Prostate gland (tissue), 2 donors: ENCODE measurements around the gene MRPS27.

ENCODE experiments used
- POLR2A ChIP-seq: fragments of 450-650 bp; IDR thresholded peaks from one replicate; pipeline ENCODE4 v1.6.1; 2016; ENCODE audit warnings: antibody characterized with exemption, mild to moderate bottlenecking
- POLR2AphosphoS5 ChIP-seq: sonication (generic); formaldehyde crosslinking; IDR thresholded peaks from one replicate; pipeline ENCODE4 v1.6.1; 2017; ENCODE audit warnings: antibody characterized with exemption
- TF ChIP-seq, protein P1 (sequence below), 4 experiments: fragments of 200-600 bp in 2 of 4; fragments of 450-650 bp in 2 of 4; sonication (generic) in 2 of 4; IDR thresholded peaks; 1 replicate in 3 of 4; 2 replicates in 1 of 4; pipeline ENCODE4 v1.5.1; 2016 to 2019; ENCODE audit warnings: antibody characterized with exemption in 4 of 4, mild to moderate bottlenecking in 2 of 4, moderate library complexity in 2 of 4

GRCh38 chr5:72267685-72268084, 52.4 kb downstream of the MRPS27 start:
- TF ChIP-seq, protein P1, sequence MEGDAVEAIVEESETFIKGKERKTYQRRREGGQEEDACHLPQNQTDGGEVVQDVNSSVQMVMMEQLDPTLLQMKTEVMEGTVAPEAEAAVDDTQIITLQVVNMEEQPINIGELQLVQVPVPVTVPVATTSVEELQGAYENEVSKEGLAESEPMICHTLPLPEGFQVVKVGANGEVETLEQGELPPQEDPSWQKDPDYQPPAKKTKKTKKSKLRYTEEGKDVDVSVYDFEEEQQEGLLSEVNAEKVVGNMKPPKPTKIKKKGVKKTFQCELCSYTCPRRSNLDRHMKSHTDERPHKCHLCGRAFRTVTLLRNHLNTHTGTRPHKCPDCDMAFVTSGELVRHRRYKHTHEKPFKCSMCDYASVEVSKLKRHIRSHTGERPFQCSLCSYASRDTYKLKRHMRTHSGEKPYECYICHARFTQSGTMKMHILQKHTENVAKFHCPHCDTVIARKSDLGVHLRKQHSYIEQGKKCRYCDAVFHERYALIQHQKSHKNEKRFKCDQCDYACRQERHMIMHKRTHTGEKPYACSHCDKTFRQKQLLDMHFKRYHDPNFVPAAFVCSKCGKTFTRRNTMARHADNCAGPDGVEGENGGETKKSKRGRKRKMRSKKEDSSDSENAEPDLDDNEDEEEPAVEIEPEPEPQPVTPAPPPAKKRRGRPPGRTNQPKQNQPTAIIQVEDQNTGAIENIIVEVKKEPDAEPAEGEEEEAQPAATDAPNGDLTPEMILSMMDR (IDR thresholded peaks at IDR 0.05) = no peak
- TF ChIP-seq POLR2A = no peak
- no peak for TF ChIP-seq POLR2AphosphoS5
